Choroid plexus epithelial cell (primary cell): ENCODE data around the gene SCAANT1.

ENCODE experiments used
- DNase-seq: peaks from one replicate; pipeline ENCODE4 v3.0.0-alpha.2; 2010; ENCODE audit warnings: low read depth
- H3K4me3 ChIP-seq: 2 replicates; pipeline ENCODE4 v1.5.1; 2011; ENCODE audit warnings: low read depth, mild to moderate bottlenecking, control low read depth, low read length, moderate library complexity
- CTCF ChIP-seq: conservative IDR thresholded peaks from 2 replicates; pipeline ENCODE4 v1.5.1; 2011; ENCODE audit warnings: low read depth, mild to moderate bottlenecking, control low read depth, inconsistent platforms, low read length, moderate library complexity

The SCAANT1 gene

DNA sequence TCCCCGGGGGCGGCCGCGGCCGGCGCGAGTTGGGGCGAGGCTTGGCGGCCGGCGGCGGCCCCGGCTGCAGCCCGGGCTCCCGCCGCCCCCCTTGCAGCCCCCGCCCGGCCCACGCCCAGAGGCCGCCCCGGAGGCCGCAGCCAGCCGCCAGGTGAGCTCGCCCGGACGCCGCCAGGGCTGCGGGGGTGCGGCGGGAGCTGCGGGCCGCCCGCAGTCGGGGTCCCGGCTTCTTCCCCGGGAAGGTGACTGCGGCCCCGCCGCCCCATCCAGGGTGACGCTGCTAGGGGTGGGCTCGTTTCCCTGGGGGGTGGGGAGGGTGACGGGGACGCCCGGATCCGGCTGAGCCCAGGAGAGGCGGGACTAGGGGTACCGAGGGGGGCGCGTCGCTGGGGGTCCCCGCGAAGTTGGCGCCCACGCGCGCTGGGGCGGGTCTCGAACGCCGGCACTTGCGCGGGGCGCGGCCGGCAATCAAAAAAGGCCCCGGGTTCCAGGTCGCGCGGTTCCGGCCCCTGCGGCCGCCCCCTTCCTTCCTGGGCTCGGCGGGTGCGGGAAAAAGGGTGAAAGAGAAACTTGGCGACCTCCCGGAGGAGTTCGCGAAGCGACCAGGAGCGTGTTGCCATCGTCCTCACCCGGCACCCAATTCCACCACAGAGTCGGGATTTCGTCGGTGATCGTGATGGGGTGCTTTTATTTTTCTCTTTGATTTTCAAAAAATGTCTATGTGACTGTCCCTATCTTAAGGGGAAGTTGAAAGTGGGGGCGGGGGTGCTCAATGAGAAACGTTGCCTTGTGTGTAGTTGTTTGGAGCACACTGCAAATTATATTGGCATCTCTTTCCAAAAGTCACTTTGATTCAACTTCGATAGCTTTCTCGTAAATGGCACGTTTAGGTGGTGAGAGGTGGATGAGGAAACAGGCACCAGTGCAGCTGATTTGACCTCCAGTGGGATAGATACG is 47.9 kb downstream of the SCAANT1 start:
- peak overlapping the region; percentile 89 for H3K4me3 ChIP-seq
- no peak for TF ChIP-seq CTCF
- no peak for DNase-seq

DNA sequence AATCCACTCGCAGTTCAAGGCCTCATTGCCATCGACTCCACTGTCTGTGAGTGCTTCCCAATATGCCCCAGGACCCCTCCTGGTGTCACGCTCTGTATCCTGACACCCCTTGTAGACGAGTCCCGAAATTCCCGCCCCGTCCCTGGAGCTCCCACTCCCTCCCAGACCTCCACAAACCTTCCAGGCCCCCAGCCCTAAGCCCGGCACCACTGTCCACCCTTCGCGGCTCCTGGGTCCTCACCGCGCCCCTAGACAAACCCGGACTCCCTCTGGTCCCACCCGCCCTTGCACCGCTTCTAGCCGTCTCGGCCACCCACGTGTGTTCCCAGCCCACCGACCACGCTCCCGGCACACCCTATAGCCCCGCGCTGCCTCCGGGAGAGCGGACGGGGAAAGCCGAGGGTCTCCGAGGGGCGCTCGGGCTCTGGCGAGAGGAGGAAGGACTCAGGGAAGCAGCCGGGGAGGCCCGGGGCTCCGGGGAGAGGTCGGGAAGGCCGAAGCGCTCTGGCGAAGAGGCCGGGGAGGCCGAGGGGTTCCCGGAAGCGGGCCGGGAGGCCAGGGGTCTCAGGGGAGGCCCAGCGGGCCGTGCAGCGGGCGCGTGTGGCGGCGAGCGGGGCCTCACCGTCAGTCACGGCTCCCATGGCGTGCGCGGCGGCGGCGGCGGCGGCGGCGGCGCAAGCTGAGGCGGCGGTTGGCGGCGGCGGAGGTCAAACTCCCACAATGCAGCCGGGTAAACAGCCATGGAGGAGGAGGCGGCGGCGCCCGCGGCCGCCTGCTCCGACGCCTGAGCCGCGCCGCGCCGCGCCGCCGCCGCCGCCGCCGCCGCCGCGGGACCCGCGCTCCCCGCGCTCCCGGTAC is 48.8 kb downstream of the SCAANT1 start, which contains the start of the genes ATXN7 and THOC7:
ATXN7 (plus strand) TSS at position 718 of the 858 bp plus-strand sequence. CDS start 48,732 bp downstream, outside the sequence.
THOC7 (minus strand) TSS at position 656 of the 858 bp plus-strand sequence; CDS start at position 641, 15 bp downstream.
- DNase-seq = peak; percentile 52
- no peak for TF ChIP-seq CTCF
- H3K4me3 ChIP-seq = peak within 1 kb of the TSS; percentile 89

GRCh38 chr3:63862804-63863149 is 49.4 kb downstream of the SCAANT1 start:
- TF ChIP-seq CTCF = no peak
- no peak for DNase-seq
- H3K4me3 ChIP-seq = peak overlapping the region; percentile 89
